ENCODE data around the gene SCGB3A2.

Gene SCGB3A2

DNA sequence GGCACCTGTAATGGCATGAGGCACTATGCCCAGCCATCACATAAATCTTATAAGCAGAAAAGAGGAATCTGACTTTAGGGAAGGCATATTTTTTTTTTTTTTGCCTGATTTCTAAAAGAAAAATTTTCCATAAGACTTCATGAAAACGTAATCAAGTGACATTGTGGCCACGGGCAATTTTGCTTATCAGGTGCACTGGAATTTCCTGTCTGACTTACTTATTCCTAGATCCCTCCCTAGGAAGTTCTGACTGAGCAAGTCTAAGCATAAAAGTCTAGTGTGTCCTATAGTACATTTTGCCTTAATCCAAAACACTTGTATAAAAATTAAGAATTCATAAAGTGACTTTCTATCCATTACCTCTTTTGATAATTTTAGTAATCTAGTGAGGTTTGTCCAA is 15.3 kb downstream of the SCGB3A2 start:
- TF ChIP-seq GLIS3 (CRISPR knock-in tag; IDR thresholded peaks at IDR 0.05) (no peak), ZNF70 (CRISPR knock-in tag; IDR thresholded peaks at IDR 0.05) (no peak), TOX (CRISPR knock-in tag; IDR thresholded peaks at IDR 0.05; ENCODE audit: borderline replicate concordance) (no peak), ZNF8 (CRISPR knock-in tag; IDR thresholded peaks at IDR 0.05) (no peak), ESRRG (CRISPR knock-in tag; IDR thresholded peaks at IDR 0.05) (no peak), BACH2 (CRISPR knock-in tag; IDR thresholded peaks at IDR 0.05; ENCODE audit: borderline replicate concordance) (no peak), SNAI2 (CRISPR knock-in tag; IDR thresholded peaks at IDR 0.05) (no peak), ISL1 (CRISPR knock-in tag; IDR thresholded peaks at IDR 0.05) (no peak), PPARA (CRISPR knock-in tag; IDR thresholded peaks at IDR 0.05; ENCODE audit: borderline replicate concordance) (no peak), CSDC2 (CRISPR knock-in tag; IDR thresholded peaks at IDR 0.05) (no peak), ARNTL (CRISPR knock-in tag; IDR thresholded peaks at IDR 0.05; ENCODE audit: borderline replicate concordance, low read depth) (no peak), ZC3H10 (CRISPR knock-in tag; IDR thresholded peaks at IDR 0.05) (no peak), RARB (CRISPR knock-in tag; IDR thresholded peaks at IDR 0.05) (no peak), TCF4 (CRISPR knock-in tag; IDR thresholded peaks at IDR 0.05; ENCODE audit: borderline replicate concordance) (no peak), ZFP3 (CRISPR knock-in tag; IDR thresholded peaks at IDR 0.05) (no peak), ZFP30 (CRISPR knock-in tag; IDR thresholded peaks at IDR 0.05) (no peak)
- TF ChIP-seq, protein P1, sequence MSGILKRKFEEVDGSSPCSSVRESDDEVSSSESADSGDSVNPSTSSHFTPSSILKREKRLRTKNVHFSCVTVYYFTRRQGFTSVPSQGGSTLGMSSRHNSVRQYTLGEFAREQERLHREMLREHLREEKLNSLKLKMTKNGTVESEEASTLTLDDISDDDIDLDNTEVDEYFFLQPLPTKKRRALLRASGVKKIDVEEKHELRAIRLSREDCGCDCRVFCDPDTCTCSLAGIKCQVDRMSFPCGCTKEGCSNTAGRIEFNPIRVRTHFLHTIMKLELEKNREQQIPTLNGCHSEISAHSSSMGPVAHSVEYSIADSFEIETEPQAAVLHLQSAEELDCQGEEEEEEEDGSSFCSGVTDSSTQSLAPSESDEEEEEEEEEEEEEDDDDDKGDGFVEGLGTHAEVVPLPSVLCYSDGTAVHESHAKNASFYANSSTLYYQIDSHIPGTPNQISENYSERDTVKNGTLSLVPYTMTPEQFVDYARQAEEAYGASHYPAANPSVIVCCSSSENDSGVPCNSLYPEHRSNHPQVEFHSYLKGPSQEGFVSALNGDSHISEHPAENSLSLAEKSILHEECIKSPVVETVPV (CRISPR knock-in tag; IDR thresholded peaks at IDR 0.05), result no peak
- TF ChIP-seq, protein P2, sequence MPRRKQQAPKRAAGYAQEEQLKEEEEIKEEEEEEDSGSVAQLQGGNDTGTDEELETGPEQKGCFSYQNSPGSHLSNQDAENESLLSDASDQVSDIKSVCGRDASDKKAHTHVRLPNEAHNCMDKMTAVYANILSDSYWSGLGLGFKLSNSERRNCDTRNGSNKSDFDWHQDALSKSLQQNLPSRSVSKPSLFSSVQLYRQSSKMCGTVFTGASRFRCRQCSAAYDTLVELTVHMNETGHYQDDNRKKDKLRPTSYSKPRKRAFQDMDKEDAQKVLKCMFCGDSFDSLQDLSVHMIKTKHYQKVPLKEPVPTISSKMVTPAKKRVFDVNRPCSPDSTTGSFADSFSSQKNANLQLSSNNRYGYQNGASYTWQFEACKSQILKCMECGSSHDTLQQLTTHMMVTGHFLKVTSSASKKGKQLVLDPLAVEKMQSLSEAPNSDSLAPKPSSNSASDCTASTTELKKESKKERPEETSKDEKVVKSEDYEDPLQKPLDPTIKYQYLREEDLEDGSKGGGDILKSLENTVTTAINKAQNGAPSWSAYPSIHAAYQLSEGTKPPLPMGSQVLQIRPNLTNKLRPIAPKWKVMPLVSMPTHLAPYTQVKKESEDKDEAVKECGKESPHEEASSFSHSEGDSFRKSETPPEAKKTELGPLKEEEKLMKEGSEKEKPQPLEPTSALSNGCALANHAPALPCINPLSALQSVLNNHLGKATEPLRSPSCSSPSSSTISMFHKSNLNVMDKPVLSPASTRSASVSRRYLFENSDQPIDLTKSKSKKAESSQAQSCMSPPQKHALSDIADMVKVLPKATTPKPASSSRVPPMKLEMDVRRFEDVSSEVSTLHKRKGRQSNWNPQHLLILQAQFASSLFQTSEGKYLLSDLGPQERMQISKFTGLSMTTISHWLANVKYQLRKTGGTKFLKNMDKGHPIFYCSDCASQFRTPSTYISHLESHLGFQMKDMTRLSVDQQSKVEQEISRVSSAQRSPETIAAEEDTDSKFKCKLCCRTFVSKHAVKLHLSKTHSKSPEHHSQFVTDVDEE (CRISPR knock-in tag; IDR thresholded peaks at IDR 0.05), result no peak
- TF ChIP-seq, protein P3, sequence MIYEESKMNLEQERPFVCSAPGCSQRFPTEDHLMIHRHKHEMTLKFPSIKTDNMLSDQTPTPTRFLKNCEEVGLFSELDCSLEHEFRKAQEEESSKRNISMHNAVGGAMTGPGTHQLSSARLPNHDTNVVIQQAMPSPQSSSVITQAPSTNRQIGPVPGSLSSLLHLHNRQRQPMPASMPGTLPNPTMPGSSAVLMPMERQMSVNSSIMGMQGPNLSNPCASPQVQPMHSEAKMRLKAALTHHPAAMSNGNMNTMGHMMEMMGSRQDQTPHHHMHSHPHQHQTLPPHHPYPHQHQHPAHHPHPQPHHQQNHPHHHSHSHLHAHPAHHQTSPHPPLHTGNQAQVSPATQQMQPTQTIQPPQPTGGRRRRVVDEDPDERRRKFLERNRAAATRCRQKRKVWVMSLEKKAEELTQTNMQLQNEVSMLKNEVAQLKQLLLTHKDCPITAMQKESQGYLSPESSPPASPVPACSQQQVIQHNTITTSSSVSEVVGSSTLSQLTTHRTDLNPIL (CRISPR knock-in tag; IDR thresholded peaks at IDR 0.05; ENCODE audit: low read depth), result no peak
- TF ChIP-seq, protein P4, sequence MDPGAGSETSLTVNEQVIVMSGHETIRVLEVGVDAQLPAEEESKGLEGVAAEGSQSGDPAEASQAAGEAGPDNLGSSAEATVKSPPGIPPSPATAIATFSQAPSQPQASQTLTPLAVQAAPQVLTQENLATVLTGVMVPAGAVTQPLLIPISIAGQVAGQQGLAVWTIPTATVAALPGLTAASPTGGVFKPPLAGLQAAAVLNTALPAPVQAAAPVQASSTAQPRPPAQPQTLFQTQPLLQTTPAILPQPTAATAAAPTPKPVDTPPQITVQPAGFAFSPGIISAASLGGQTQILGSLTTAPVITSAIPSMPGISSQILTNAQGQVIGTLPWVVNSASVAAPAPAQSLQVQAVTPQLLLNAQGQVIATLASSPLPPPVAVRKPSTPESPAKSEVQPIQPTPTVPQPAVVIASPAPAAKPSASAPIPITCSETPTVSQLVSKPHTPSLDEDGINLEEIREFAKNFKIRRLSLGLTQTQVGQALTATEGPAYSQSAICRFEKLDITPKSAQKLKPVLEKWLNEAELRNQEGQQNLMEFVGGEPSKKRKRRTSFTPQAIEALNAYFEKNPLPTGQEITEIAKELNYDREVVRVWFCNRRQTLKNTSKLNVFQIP (CRISPR knock-in tag; IDR thresholded peaks at IDR 0.05; ENCODE audit: borderline replicate concordance, low read depth), result no peak
- ATAC-seq, result no peak

DNA sequence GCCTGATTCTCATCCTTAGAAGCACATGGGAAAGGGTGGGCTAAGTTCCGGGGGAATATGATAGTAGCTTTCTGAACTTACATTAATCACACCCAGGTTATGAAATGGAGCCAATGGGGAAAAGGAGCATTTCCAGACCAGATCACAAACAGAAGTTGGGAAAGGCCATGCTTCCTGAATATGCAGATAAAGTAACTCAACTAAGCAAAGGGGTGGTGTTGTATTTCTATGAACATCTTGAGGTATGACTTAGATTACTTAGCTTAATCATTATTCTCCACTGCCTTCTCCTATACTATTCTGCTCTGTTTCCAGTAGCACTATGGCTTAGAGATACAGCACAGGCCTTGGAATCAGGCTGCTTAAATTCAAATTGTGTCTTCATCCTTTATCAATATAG is 17.4 kb downstream of the SCGB3A2 start:
- no peak for ATAC-seq
- TF ChIP-seq, protein P3 (CRISPR knock-in tag; IDR thresholded peaks at IDR 0.05; ENCODE audit: low read depth), result no peak
- no peak for TF ChIP-seq ZNF8 (CRISPR knock-in tag; IDR thresholded peaks at IDR 0.05)
- TF ChIP-seq, protein P5, sequence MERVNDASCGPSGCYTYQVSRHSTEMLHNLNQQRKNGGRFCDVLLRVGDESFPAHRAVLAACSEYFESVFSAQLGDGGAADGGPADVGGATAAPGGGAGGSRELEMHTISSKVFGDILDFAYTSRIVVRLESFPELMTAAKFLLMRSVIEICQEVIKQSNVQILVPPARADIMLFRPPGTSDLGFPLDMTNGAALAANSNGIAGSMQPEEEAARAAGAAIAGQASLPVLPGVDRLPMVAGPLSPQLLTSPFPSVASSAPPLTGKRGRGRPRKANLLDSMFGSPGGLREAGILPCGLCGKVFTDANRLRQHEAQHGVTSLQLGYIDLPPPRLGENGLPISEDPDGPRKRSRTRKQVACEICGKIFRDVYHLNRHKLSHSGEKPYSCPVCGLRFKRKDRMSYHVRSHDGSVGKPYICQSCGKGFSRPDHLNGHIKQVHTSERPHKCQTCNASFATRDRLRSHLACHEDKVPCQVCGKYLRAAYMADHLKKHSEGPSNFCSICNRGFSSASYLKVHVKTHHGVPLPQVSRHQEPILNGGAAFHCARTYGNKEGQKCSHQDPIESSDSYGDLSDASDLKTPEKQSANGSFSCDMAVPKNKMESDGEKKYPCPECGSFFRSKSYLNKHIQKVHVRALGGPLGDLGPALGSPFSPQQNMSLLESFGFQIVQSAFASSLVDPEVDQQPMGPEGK (CRISPR knock-in tag; IDR thresholded peaks at IDR 0.05; ENCODE audit: borderline replicate concordance), result no peak
- no peak for TF ChIP-seq ZFP30 (CRISPR knock-in tag; IDR thresholded peaks at IDR 0.05)
- no peak for TF ChIP-seq ZC3H10 (CRISPR knock-in tag; IDR thresholded peaks at IDR 0.05)
- no peak for TF ChIP-seq ZNF565 (CRISPR knock-in tag; conservative IDR thresholded peaks at IDR 0.05; ENCODE audit: low read depth)
- no peak for TF ChIP-seq ZNF70 (CRISPR knock-in tag; IDR thresholded peaks at IDR 0.05)
- no peak for TF ChIP-seq SNAI2 (CRISPR knock-in tag; IDR thresholded peaks at IDR 0.05)
- no peak for TF ChIP-seq ESRRG (CRISPR knock-in tag; IDR thresholded peaks at IDR 0.05)
- no peak for TF ChIP-seq GLIS3 (CRISPR knock-in tag; IDR thresholded peaks at IDR 0.05)
- TF ChIP-seq CSDC2 (CRISPR knock-in tag; IDR thresholded peaks at IDR 0.05), result no peak
